ENCODE data around the gene SLC35B2.

The SLC35B2 gene

GRCh38 chr6:44230034-44230675 is 27.2 kb downstream of the SLC35B2 start:
- no peak for DNase-seq (ENCODE audit: low read depth)
- H3K4me3 ChIP-seq (ENCODE audit: low read depth, low read length), result no peak overlapping the region
- TF ChIP-seq, protein P1, sequence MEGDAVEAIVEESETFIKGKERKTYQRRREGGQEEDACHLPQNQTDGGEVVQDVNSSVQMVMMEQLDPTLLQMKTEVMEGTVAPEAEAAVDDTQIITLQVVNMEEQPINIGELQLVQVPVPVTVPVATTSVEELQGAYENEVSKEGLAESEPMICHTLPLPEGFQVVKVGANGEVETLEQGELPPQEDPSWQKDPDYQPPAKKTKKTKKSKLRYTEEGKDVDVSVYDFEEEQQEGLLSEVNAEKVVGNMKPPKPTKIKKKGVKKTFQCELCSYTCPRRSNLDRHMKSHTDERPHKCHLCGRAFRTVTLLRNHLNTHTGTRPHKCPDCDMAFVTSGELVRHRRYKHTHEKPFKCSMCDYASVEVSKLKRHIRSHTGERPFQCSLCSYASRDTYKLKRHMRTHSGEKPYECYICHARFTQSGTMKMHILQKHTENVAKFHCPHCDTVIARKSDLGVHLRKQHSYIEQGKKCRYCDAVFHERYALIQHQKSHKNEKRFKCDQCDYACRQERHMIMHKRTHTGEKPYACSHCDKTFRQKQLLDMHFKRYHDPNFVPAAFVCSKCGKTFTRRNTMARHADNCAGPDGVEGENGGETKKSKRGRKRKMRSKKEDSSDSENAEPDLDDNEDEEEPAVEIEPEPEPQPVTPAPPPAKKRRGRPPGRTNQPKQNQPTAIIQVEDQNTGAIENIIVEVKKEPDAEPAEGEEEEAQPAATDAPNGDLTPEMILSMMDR (conservative IDR thresholded peaks at IDR 0.05; ENCODE audit: low read depth, low read length), result no peak

- TF ChIP-seq, protein P1 (conservative IDR thresholded peaks at IDR 0.05; ENCODE audit: low read depth, low read length), result no peak
- no peak for DNase-seq (ENCODE audit: low read depth)
- H3K4me3 ChIP-seq (ENCODE audit: low read depth, low read length), result no peak overlapping the region
Observed at GRCh38 chr6:44229376-44230033, 27.8 kb downstream of the SLC35B2 start.

GRCh38 chr6:44228836-44229235 is 28.5 kb downstream of the SLC35B2 start:
- H3K4me3 ChIP-seq (ENCODE audit: low read depth, low read length), result no peak overlapping the region
- TF ChIP-seq, protein P1 (conservative IDR thresholded peaks at IDR 0.05; ENCODE audit: low read depth, low read length), result no peak
- DNase-seq (ENCODE audit: low read depth), result no peak

GRCh38 chr6:44228433-44228832 is 28.9 kb downstream of the SLC35B2 start:
- no peak for DNase-seq (ENCODE audit: low read depth)
- TF ChIP-seq, protein P1 (conservative IDR thresholded peaks at IDR 0.05; ENCODE audit: low read depth, low read length), result no peak
- H3K4me3 ChIP-seq (ENCODE audit: low read depth, low read length), result no peak overlapping the region

GRCh38 chr6:44228031-44228430 is 29.3 kb downstream of the SLC35B2 start:
- no peak for DNase-seq (ENCODE audit: low read depth)
- no peak overlapping the region for H3K4me3 ChIP-seq (ENCODE audit: low read depth, low read length)
- TF ChIP-seq, protein P1 (conservative IDR thresholded peaks at IDR 0.05; ENCODE audit: low read depth, low read length), result no peak

DNA sequence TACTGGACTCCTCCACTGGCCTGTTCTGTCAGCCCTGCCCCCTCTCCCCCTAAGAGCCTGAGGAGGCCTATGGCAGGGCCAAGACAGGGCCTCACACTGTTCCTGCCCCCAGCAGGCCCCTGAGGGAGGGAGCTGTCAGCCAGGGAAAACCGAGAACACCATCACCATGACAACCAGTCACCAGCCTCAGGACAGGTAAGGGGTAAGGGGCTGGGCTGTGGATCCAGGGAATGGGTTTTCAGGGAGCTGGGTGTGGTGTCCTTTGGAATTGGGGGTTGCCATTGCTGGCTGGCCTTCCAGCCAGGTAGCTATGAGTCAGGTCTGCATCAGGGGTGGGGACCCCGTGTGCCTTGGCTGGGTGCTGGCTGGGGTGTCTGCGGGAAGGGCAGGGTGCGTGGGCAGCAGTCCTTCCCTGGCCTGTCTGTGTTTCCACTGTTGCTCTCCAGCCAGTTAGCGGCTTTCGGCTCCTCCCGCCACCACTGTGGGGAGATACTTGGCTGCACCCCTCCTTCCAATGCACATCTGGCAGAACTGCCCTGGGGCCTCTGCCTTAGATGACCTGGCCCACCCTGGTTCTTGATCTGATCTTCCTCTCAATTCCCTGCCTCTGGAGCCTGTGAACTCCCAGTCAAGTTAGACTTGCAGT is 30.1 kb downstream of the SLC35B2 start:
- DNase-seq (ENCODE audit: low read depth), result no peak
- no peak overlapping the region for H3K4me3 ChIP-seq (ENCODE audit: low read depth, low read length)
- TF ChIP-seq, protein P1 (conservative IDR thresholded peaks at IDR 0.05; ENCODE audit: low read depth, low read length), result no peak

Measured in choroid plexus epithelial cell (primary cell).